ENCODE measurements around the gene TPX2. TPM values are rescaled to one million over a fixed set of nuclear protein-coding genes. Genes with fewer than 3 reads are reported as not detected.

Gene TPX2
- total RNA-seq, 1 donor from 2014 or later: 126 TPM

DNA sequence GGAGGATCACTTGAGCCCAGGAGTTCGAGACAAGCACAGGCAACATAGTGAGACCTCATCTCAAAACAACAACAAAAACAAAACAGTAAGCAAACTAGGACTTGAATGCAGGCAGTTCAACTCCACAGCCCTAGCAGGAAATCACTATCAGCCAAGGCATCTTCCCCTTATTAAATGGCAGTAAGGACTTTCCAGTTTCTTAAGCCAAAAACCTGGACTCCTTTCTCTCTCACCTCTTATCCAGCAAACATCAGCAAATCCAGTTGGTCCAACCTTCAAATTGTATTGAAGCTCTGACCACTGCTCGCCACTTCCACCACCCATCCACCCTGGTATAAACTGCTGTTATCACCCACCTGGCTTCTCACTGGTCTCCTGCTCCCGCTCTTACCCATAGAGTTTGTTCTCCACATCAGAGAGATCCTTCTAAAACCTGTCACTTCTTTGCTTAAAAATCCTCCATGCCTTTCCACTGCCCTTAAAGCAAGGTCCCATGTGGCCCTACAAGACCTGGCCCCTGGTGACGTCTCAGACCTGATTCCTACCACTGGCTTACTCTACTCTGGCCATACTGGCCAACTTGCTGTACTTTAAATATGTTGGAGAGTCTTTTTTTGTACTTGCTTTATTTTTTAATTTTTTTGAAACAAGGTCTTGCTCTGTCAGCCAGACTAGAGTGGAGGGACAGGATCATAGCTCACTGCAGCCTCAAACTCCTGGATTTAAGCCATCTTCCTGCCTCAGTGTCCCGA is 44.1 kb upstream of the TPX2 start:
- no peak overlapping the region for H3K4me3 ChIP-seq (ENCODE audit: low read depth, low read length)
- DNase-seq (ENCODE audit: low read depth): no peak
- TF ChIP-seq, protein P1, sequence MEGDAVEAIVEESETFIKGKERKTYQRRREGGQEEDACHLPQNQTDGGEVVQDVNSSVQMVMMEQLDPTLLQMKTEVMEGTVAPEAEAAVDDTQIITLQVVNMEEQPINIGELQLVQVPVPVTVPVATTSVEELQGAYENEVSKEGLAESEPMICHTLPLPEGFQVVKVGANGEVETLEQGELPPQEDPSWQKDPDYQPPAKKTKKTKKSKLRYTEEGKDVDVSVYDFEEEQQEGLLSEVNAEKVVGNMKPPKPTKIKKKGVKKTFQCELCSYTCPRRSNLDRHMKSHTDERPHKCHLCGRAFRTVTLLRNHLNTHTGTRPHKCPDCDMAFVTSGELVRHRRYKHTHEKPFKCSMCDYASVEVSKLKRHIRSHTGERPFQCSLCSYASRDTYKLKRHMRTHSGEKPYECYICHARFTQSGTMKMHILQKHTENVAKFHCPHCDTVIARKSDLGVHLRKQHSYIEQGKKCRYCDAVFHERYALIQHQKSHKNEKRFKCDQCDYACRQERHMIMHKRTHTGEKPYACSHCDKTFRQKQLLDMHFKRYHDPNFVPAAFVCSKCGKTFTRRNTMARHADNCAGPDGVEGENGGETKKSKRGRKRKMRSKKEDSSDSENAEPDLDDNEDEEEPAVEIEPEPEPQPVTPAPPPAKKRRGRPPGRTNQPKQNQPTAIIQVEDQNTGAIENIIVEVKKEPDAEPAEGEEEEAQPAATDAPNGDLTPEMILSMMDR (conservative IDR thresholded peaks at IDR 0.05; ENCODE audit: low read depth, low read length): no peak

DNA sequence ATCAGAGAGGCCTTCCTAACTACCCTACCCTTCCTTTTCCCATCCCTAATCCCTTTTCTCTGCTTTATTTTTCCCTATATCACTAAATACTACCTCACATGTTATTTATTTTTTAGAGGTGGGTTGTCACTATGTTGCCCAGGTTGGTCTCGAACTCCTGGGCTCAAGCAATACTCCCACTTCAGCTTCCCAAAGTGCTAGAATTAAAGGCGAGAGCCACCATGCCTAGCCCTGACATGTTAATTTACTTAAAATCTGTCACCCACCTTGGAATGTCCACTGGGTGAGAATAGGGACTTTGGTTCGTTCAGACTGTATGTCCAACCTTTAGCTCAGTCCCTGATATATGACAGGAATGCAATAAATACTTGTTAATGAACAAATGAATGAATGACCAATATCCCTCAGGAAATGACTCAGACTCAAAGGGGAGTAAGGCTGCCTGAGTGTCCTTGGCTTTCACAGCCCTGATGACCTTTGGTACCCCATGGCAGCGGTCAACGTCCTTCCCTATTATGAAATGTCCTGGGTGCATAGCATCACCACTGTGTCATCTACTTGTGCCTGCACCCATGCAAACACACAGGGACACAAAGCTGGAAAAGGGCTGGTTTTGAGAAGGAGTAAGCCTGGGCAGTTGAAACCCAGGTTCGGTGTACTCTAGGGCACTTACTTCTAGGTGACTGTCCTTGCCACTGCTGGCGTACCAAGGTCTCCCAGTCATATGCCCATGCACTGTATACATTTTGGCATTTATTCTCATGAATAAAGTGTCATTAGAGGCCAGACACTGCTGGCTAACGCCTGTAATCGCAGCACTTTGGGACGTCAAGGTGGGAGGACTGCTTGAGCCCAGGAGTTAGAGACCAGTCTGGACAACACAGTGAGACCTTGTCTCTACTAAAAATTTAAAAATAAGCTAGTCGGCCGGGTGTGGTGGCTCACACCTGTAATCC is 43.0 kb upstream of the TPX2 start:
- H3K4me3 ChIP-seq (ENCODE audit: low read depth, low read length): no peak overlapping the region
- DNase-seq (ENCODE audit: low read depth): peak; percentile 87
- TF ChIP-seq, protein P1 (conservative IDR thresholded peaks at IDR 0.05; ENCODE audit: low read depth, low read length): no peak

DNA sequence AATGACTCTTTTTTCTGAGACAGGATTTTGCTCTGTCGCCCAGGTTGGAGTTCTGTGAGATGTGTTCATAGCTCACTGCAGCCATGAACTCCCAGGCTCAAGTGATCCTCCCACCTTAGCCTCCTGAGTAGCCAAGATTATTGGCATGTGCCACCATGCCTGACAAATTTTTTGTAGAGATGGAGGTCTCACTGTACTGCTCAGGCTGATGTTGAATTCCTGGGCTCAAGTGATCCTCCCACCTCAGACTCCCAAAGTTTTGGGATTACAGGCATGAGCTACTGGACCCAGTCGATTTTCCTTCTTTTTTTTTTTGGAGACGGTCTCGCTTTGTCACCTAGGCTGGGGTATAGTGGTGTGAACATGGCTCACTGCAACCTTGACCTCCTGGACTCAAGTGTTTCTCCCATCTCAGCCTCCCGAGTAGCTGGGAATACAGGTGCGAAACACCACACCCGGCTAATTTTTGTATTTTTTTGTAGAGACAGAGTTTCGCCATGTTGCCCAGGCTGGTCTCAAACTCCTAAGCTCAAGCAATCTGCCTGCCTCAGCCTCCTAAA is 40.8 kb upstream of the TPX2 start:
- H3K4me3 ChIP-seq (ENCODE audit: low read depth, low read length): no peak overlapping the region
- no peak for DNase-seq (ENCODE audit: low read depth)
- TF ChIP-seq, protein P1 (conservative IDR thresholded peaks at IDR 0.05; ENCODE audit: low read depth, low read length): no peak

DNA sequence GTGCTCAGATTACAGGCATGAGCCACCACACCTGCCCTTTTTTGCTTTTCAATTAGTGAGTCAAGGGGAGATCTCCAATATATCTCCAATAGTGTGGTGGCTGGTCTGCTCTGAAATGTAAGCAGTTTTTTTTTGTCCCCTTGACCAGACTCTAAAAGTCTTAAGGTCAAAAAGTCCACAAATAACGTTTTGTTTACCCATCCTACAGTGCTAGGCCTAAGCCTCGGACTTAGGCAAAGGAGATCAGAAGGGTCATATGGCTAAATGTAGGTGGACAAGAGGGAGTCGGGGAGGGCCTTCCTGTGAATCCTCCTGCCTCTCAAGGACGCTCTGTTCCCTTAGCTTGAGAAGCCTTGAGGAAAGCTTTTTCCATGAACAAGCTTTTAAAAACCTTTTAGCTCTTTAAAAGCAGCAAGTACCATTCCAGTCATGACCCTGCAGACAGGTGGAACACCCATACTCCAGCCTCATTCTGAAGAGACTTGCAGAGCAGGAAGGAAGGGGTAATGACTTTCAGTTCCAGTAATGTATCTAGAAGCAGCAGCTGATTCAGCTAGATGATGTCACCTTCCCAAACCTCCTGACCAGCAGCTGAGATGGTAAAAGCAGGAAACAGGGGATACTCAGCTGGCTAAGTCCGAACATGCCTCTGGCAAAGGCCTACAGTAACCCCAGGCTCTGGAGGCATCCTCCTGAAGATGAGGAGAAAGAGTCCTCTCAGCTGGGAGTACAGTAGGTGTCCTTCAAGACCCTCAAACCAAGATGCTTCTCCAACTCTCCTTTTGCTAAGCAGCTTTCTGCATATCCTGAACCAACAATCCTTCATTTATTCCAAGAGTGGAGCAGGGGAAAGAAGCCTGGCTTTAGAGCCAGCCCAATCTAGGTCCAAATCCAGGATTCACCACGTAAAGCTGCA is 40.0 kb upstream of the TPX2 start:
- no peak overlapping the region for H3K4me3 ChIP-seq (ENCODE audit: low read depth, low read length)
- TF ChIP-seq, protein P1 (conservative IDR thresholded peaks at IDR 0.05; ENCODE audit: low read depth, low read length): no peak
- DNase-seq (ENCODE audit: low read depth): peak; percentile 96

DNA sequence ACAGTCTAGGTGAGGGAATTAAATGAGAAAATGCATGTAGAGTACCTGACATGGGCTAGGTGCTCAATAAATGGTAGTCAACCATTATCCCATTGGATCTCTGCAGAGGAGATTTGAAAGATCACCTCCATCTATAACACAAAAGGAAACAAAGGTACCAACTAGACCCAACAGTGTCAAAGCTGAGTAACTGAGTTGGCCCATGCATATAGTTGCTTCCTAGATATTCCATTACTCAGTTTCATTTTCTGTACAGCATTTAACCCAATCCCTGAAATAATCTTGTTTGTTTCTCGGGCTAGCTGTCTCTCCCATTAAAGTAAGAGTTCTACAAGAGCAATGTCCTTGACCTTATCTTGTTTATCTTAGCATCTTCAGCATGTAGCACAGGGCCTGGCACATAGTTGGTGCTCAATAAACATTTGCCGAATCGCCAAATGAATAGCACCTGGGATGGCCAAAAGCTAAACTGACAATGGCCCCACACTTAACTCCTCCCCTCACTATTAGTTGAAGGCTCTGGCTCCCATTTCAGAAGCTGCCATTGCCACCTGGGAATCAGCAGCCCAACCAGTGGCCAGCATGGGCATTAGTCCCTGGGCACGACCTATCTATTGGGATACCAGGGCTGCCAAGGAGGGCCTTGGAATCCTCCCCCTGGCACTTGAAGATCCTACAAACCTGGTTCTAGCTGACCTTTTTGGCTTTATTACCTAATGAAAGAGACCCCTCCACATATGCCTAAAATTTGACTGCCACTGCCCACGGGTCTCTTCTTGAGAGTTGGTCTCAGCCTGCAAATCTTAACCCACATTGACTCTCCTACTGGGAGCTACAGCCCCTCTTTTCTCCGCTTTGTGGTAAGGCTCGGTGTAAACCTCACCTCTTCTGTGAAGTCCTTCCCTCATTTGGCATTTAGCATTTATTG is 39.0 kb upstream of the TPX2 start:
- DNase-seq (ENCODE audit: low read depth): no peak
- TF ChIP-seq, protein P1 (conservative IDR thresholded peaks at IDR 0.05; ENCODE audit: low read depth, low read length): no peak
- no peak overlapping the region for H3K4me3 ChIP-seq (ENCODE audit: low read depth, low read length)
